Activated CD8-positive, alpha-beta T cell treated with anti-CD3 and anti-CD28 coated beads, Interleukin-2, amount 10 ng/mL, durations not matched to agents 7 days and 5 days (primary cell): ENCODE results near the gene TMEM63C. TPM values are rescaled to one million over a fixed set of nuclear protein-coding genes. Genes with fewer than 3 reads are reported as not detected.

Experiments
- ATAC-seq: fragments of 150-1000 bp; cut with Tn5 transposase; one replicate; pipeline ENCODE4 v1.10.0; 2021; ENCODE audit warnings: moderate library complexity
- CTCF ChIA-PET: fragments of 350-600 bp; sonication (Branson Sonifier 250); formaldehyde crosslinking; loops from one replicate; lab custom pipeline; 2021; ENCODE audit warnings: antibody characterized with exemption; lab: Charles Lee
- POLR2A ChIA-PET: fragments of 350-600 bp; sonication (Branson Sonifier 250); formaldehyde crosslinking; loops from one replicate; lab custom pipeline; 2021; ENCODE audit warnings: antibody characterized with exemption; lab: Charles Lee
- DNase-seq: peaks from one replicate; pipeline ENCODE4 v3.0.0-alpha.2; 2020
- H3K27ac Mint-ChIP-seq: one replicate; pipeline ENCODE4 v1.8.0; 2021; ENCODE audit warnings: mild to moderate bottlenecking, mixed read lengths
- H3K27me3 Mint-ChIP-seq: one replicate; pipeline ENCODE4 v1.8.0; 2021; ENCODE audit warnings: low read depth, mixed read lengths
- H3K36me3 Mint-ChIP-seq: one replicate; pipeline ENCODE4 v1.8.0; 2021; ENCODE audit warnings: low read depth, mixed read lengths
- H3K4me1 Mint-ChIP-seq: one replicate; pipeline ENCODE4 v1.8.0; 2021; ENCODE audit warnings: low read depth, mixed read lengths
- H3K4me3 Mint-ChIP-seq: one replicate; pipeline ENCODE4 v1.8.0; 2021; ENCODE audit warnings: mild to moderate bottlenecking, mixed read lengths
- H3K9me3 Mint-ChIP-seq: one replicate; pipeline ENCODE4 v1.8.0; 2022; ENCODE audit warnings: mixed read lengths; ENCODE audit not compliant: insufficient read depth
- total RNA-seq, 2 experiments: library from RNA; stranded (reverse); gene quantifications; one replicate each; pipeline ENCODE4 v1.2.3, GENCODE V29; 2021

The TMEM63C gene
- total RNA-seq, 2 experiments from 2014 or later, result 0.73 to 0.74 TPM

GRCh38 chr14:77249286-77249685 is 67.7 kb downstream of the TMEM63C start:
- Mint-ChIP-seq H3K4me1 (no peaks in the 10 kb centered on the region), H3K36me3 (no peaks in the 10 kb centered on the region), H3K27ac (no peak overlapping the region), H3K4me3 (no peak overlapping the region), H3K9me3 (no peaks in the 10 kb centered on the region), H3K27me3 (no peaks in the 10 kb centered on the region)
- DNase-seq, result no peak
- no peak for ATAC-seq
- CTCF ChIA-PET, result no interaction called here
- POLR2A ChIA-PET, result interaction anchor here (0.7 kb wide), 1 partner anchor 19 kb away, joined by 4 read pairs; no protein-coding TSS in a partner anchor

GRCh38 chr14:77250927-77251326 is 69.3 kb downstream of the TMEM63C start:
- Mint-ChIP-seq H3K9me3 (no peaks in the 10 kb centered on the region), H3K27me3 (no peaks in the 10 kb centered on the region), H3K4me1 (no peaks in the 10 kb centered on the region), H3K27ac (no peak overlapping the region), H3K4me3 (no peak overlapping the region), H3K36me3 (no peaks in the 10 kb centered on the region)
- no peak for ATAC-seq
- ChIA-PET CTCF (no interaction called here), POLR2A (no interaction called here)
- DNase-seq, result no peak

- H3K36me3 Mint-ChIP-seq, result no peaks in the 10 kb centered on the region
- ChIA-PET POLR2A (no interaction called here), CTCF (no interaction called here)
- H3K27ac Mint-ChIP-seq, result no peak overlapping the region
- H3K9me3 Mint-ChIP-seq, result no peaks in the 10 kb centered on the region
- no peaks in the 10 kb centered on the region for H3K4me1 Mint-ChIP-seq
- ATAC-seq (no peak), DNase-seq (no peak)
- no peaks in the 10 kb centered on the region for H3K27me3 Mint-ChIP-seq
- H3K4me3 Mint-ChIP-seq, result no peak overlapping the region
Observed at GRCh38 chr14:77251870-77252269, 70.3 kb downstream of the TMEM63C start.

- ChIA-PET CTCF (no interaction called here), POLR2A (no interaction called here)
- Mint-ChIP-seq H3K4me1 (no peaks in the 10 kb centered on the region), H3K27me3 (no peaks in the 10 kb centered on the region), H3K4me3 (no peak overlapping the region), H3K36me3 (no peaks in the 10 kb centered on the region), H3K27ac (no peak overlapping the region), H3K9me3 (no peaks in the 10 kb centered on the region)
- ATAC-seq (no peak), DNase-seq (no peak)
Observed at GRCh38 chr14:77253333-77254190, 72.0 kb downstream of the TMEM63C start.

GRCh38 chr14:77256694-77257093 is 75.1 kb downstream of the TMEM63C start:
- POLR2A ChIA-PET, result no interaction called here
- H3K4me1 Mint-ChIP-seq, result no peaks in the 10 kb centered on the region
- no peaks in the 10 kb centered on the region for H3K27me3 Mint-ChIP-seq

GRCh38 chr14:77257700-77258099 is 76.1 kb downstream of the TMEM63C start:
- H3K9me3 Mint-ChIP-seq, result no peaks in the 10 kb centered on the region
- H3K27me3 Mint-ChIP-seq, result peaks cover 3% of the 10 kb centered on the region
- no peak for ATAC-seq
- no peak overlapping the region for H3K4me3 Mint-ChIP-seq
- no peaks in the 10 kb centered on the region for H3K4me1 Mint-ChIP-seq
- H3K27ac Mint-ChIP-seq, result no peak overlapping the region
- DNase-seq, result no peak
- CTCF ChIA-PET, result no interaction called here
- no peaks in the 10 kb centered on the region for H3K36me3 Mint-ChIP-seq
- POLR2A ChIA-PET, result no interaction called here

More at GRCh38 chr14:77256694-77257093, 75.1 kb downstream of the TMEM63C start:
- CTCF ChIA-PET, result no interaction called here
- Mint-ChIP-seq H3K27ac (no peak overlapping the region), H3K36me3 (no peaks in the 10 kb centered on the region), H3K4me3 (no peak overlapping the region), H3K9me3 (no peaks in the 10 kb centered on the region)
- ATAC-seq, result no peak
- no peak for DNase-seq

- H3K27me3 Mint-ChIP-seq, result peaks cover 11% of the 10 kb centered on the region
- H3K9me3 Mint-ChIP-seq, result no peaks in the 10 kb centered on the region
- POLR2A ChIA-PET, result no interaction called here
Observed at GRCh38 chr14:77258566-77258965, 77.0 kb downstream of the TMEM63C start.

GRCh38 chr14:77259025-77259715 is 77.6 kb downstream of the TMEM63C start:
- Mint-ChIP-seq H3K4me3 (no peak overlapping the region), H3K9me3 (no peaks in the 10 kb centered on the region), H3K4me1 (no peaks in the 10 kb centered on the region), H3K36me3 (no peaks in the 10 kb centered on the region), H3K27me3 (peaks cover 13% of the 10 kb centered on the region), H3K27ac (no peak overlapping the region)
- ChIA-PET POLR2A (no interaction called here), CTCF (no interaction called here)
- ATAC-seq (no peak), DNase-seq (no peak)

More at GRCh38 chr14:77258566-77258965, 77.0 kb downstream of the TMEM63C start:
- no peak overlapping the region for H3K4me3 Mint-ChIP-seq
- ATAC-seq (no peak), DNase-seq (no peak)
- no peaks in the 10 kb centered on the region for H3K4me1 Mint-ChIP-seq
- H3K36me3 Mint-ChIP-seq, result no peaks in the 10 kb centered on the region
- H3K27ac Mint-ChIP-seq, result no peak overlapping the region
- CTCF ChIA-PET, result no interaction called here

- peaks cover under 1% of the 10 kb centered on the region for H3K4me1 Mint-ChIP-seq
- H3K27ac Mint-ChIP-seq, result no peak overlapping the region
- POLR2A ChIA-PET, result no interaction called here
- peaks cover 13% of the 10 kb centered on the region for H3K27me3 Mint-ChIP-seq
- ATAC-seq (no peak), DNase-seq (no peak)
- H3K9me3 Mint-ChIP-seq, result no peaks in the 10 kb centered on the region
- no peak overlapping the region for H3K4me3 Mint-ChIP-seq
- H3K36me3 Mint-ChIP-seq, result no peaks in the 10 kb centered on the region
- CTCF ChIA-PET, result no interaction called here
Observed at GRCh38 chr14:77260199-77260598, 78.6 kb downstream of the TMEM63C start.

- ChIA-PET POLR2A (no interaction called here), CTCF (no interaction called here)
- Mint-ChIP-seq H3K9me3 (no peaks in the 10 kb centered on the region), H3K4me1 (peaks cover 2% of the 10 kb centered on the region), H3K36me3 (no peaks in the 10 kb centered on the region), H3K4me3 (no peak overlapping the region), H3K27ac (no peak overlapping the region), H3K27me3 (peaks cover 13% of the 10 kb centered on the region)
- DNase-seq (no peak), ATAC-seq (no peak)
Observed at GRCh38 chr14:77260631-77261030, 79.0 kb downstream of the TMEM63C start.

- ChIA-PET POLR2A (no interaction called here), CTCF (interaction anchor here (1.5 kb wide), 1 partner anchor 23 kb away, joined by 3 read pairs; no protein-coding TSS in a partner anchor)
- ATAC-seq, result no peak
- H3K27ac Mint-ChIP-seq, result no peak overlapping the region
- peaks cover 29% of the 10 kb centered on the region for H3K27me3 Mint-ChIP-seq
- no peaks in the 10 kb centered on the region for H3K36me3 Mint-ChIP-seq
- H3K4me1 Mint-ChIP-seq, result peaks cover 2% of the 10 kb centered on the region
- no peak for DNase-seq
- no peak overlapping the region for H3K4me3 Mint-ChIP-seq
- no peaks in the 10 kb centered on the region for H3K9me3 Mint-ChIP-seq
Observed at GRCh38 chr14:77264466-77265186, 83.0 kb downstream of the TMEM63C start.

GRCh38 chr14:77265187-77265515 is 83.6 kb downstream of the TMEM63C start:
- Mint-ChIP-seq H3K4me1 (peaks cover 4% of the 10 kb centered on the region), H3K27ac (no peak overlapping the region), H3K4me3 (no peak overlapping the region), H3K27me3 (peaks cover 33% of the 10 kb centered on the region), H3K9me3 (no peaks in the 10 kb centered on the region), H3K36me3 (no peaks in the 10 kb centered on the region)
- ChIA-PET CTCF (interaction anchor here (1.5 kb wide), 1 partner anchor 23 kb away, joined by 3 read pairs; no protein-coding TSS in a partner anchor), POLR2A (no interaction called here)
- ATAC-seq (no peak), DNase-seq (no peak)
